Spleen (tissue), 7 donors: Measurements from ENCODE around the gene KCNJ8.

Source experiments
- POLR2AphosphoS5 ChIP-seq, 3 donors: sonication (generic); formaldehyde crosslinking; IDR thresholded peaks; one replicate each; pipeline ENCODE4 v1.5.1; 2017; ENCODE audit warnings: antibody characterized with exemption in 3 of 3
- TF ChIP-seq, protein P1 (sequence below), 11 experiments: fragments of 200-600 bp in 7 of 11; fragments of 450-650 bp in 4 of 11; sonication (generic) in 4 of 11; IDR thresholded peaks in 8 of 11; conservative IDR thresholded peaks in 3 of 11; 1 replicate in 7 of 11; 2 replicates in 4 of 11; pipeline versions ENCODE4 v1.4.0 to v1.8.0; 2016 to 2021; ENCODE audit warnings: antibody characterized with exemption in 11 of 11, inconsistent platforms in 4 of 11, mild to moderate bottlenecking in 1 of 11
- donor health status: DM: no; HTN: no; CAD: no; lungs with moderate emphysema.
- donor health status: DM: no; HTN: no; CAD: no.
- donor health status: DM: no; HTN: no; CAD: no.

- TF ChIP-seq, protein P1, sequence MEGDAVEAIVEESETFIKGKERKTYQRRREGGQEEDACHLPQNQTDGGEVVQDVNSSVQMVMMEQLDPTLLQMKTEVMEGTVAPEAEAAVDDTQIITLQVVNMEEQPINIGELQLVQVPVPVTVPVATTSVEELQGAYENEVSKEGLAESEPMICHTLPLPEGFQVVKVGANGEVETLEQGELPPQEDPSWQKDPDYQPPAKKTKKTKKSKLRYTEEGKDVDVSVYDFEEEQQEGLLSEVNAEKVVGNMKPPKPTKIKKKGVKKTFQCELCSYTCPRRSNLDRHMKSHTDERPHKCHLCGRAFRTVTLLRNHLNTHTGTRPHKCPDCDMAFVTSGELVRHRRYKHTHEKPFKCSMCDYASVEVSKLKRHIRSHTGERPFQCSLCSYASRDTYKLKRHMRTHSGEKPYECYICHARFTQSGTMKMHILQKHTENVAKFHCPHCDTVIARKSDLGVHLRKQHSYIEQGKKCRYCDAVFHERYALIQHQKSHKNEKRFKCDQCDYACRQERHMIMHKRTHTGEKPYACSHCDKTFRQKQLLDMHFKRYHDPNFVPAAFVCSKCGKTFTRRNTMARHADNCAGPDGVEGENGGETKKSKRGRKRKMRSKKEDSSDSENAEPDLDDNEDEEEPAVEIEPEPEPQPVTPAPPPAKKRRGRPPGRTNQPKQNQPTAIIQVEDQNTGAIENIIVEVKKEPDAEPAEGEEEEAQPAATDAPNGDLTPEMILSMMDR (IDR thresholded peaks at IDR 0.05 in 8 of 11, conservative IDR thresholded peaks at IDR 0.05 in 3 of 11), result no peak
- no peak for TF ChIP-seq POLR2AphosphoS5 (IDR thresholded peaks at IDR 0.05)
These were observed 14.8 kb downstream of the KCNJ8 start for GRCh38 chr12:21759737-21760136.
